GM19023 (cell line): ENCODE results near the gene ATL1.
"Not testable (repeated sequence)": the region's sequence is repeated elsewhere in the genome, so short reads cannot be mapped to it uniquely, and the experiment has no call there.

ENCODE experiments used
- ATAC-seq: cut with Tn5 transposase; IDR thresholded peaks from one replicate; pipeline ENCODE4 v1.9.1; 2021; ENCODE audit warnings: mild to moderate bottlenecking, moderate library complexity; ENCODE audit not compliant: unreplicated experiment

The ATL1 gene

DNA sequence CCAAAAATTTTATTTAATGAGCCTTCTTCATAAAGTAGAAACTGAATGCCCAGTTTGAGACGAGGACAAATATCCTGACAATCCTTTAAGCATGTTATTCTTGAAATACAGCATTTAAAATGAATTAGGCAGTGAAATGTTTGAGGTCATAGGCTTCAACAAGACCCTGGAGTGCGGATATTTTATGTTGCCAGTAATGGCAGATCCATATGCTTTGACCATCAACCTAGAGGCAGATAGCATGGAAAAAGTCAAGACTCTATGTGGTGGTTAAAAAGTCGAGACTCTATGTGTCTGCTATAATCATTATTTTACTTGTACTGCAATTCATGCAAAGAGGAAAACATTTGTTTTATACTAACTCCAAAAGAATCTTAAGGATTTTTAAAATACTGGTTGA lies 25.5 kb upstream of the ATL1 start:
- no peak for ATAC-seq

DNA sequence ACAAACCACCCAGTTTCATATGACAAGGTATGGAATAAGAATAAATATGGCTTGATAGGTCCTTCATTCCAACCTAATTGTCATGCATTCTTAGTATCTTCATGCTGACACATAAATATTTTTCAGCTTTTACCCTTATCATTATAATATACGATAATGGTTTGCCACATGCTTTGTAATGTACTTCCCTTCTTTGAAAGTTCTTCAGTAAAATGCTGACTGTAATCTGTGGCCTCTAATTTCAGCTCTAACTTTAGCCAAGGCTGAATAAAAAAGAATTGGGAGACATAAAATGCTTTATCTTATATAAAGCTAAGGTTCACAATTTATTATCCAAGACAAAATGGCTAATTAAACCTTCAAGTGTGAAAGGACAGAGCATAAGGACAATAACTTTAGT lies 24.9 kb upstream of the ATL1 start:
- ATAC-seq = no peak

DNA sequence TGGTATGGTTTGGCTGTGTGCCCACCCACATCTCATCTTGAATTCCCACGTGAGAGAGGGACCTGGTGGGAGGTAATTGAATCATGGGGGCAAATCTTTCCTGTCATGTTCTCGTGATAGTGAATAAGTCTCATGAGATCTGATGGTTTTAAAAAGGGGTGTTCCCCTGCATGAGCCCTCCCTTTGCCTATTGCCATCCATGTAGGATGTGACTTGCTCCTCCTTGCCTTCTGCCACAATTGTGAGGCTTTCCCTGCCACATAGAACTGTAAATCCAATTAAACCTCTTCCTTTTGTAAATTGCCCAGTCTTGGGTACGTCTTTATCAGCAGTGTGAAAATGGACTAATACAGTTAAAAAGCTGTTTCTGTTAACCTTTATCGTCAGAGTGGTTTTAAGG lies 21.9 kb upstream of the ATL1 start:
- ATAC-seq = not testable (repeated sequence)

DNA sequence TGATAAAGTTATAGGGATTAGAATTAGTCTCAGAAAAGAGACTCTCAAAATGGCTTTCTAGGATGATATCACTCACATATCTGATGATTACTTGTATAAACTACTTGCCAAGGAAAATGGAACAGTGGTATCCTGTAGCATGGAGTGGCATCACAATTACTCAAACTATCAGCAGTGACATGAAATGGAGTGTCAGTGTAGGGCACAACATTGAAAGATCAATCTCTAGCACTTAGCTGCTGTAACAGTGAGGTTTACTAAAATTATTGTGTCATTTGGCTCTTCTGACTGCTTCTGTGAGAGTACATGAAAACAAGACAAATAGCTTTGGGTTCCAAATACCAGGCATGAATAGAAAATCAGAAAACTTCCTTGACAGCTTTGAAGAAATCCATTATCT lies 20.9 kb upstream of the ATL1 start:
- ATAC-seq = no peak

DNA sequence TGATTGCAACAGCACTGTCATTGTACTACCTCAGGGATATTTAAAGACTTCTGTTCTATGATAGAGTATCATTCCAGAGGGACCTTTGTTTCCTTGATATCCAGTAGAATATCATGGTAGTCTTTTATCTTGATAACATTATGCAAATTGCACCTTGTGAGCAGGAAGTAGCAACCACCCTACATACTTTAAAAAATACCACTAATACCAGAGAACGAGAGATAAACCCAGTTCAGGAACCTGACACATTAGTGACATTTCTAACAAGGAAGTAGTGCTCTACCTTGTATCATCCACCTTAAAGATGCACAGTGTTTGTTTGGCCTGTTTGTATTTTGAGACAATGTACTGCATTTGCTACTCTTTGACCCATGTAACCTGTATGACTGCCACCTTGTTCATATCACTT lies 18.8 kb upstream of the ATL1 start:
- ATAC-seq = no peak

DNA sequence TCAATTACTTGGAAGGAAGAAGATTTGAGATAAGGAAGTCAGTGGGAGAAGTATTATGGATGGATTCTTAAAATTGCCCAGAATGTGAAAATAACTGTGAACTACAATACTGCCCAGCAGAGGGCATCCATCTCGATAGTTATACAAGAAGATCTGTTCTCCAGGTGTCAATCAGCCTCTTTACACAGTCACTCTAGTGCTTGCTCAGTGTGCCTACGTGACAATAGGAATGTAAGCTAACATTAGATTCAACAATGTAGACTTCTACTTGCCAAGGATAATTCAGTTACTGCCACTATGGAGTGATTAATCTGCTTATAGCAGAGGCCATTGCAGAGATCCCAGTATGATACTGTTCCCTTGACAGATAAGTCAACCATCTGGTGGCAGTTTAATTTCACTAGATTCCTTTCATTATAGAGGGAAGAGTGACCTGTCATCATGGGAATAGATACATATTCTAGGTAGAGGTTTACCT lies 17.0 kb upstream of the ATL1 start:
- no peak for ATAC-seq

DNA sequence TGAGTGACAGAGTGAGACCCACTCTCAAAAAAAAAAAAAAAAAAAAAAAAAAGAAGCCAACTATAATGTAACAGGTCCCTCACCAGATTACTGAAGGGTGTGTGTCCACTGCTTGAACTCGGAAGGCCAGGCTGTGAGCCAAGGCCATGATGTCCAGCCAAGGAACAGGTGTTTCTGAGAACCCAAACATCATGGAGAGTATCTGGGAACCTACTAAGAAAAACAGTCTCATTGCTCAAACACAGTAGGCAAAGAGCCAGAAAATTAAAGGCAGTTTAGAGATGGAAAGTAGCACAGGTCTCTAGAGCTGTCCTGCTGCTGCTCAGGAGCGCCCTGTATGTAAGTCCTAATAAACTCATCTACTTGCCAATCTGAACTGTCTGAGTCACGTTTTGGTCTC lies 15.0 kb upstream of the ATL1 start:
- ATAC-seq = no peak

DNA sequence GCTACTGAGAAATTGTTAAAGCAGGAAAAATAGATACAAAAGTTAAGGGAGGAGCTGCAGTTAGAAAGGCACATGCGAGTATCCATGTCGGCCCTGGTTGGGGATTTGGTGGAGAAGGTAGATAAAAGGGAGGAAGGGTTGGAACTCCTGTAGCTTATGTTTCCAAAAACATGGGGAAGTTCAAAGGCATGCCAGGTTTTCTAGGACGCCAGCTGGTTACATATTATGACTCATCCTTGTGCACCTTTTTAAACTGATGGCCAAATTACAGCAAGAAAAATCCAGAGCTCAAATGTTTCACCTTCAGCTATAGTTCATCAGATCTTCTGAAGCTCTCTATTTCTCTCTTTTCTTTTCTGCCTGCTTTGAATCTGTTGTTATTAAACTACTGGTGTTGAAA lies 14.3 kb upstream of the ATL1 start:
- ATAC-seq = no peak

DNA sequence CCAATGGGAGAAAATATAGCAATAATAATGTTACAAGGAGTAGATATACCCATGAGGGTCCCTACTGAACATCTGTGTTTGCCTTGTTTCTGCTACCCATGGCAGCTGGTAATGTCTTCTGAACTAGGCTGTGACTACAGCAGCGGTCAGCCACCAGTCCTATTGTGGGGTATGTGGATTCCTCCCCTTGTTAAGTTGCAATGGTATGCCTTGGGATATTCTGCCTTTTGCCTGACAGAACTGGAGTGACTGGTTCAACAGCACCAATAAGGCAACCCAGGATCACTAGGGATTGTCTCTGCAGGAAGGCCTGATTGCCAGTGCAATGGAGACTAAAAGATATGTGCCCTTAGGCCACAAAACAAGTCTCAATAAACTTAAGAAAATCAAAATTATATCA lies 9.7 kb upstream of the ATL1 start:
- no peak for ATAC-seq

GRCh38 chr14:50551877-50552276 lies 8.1 kb upstream of the ATL1 start:
- ATAC-seq = no peak

DNA sequence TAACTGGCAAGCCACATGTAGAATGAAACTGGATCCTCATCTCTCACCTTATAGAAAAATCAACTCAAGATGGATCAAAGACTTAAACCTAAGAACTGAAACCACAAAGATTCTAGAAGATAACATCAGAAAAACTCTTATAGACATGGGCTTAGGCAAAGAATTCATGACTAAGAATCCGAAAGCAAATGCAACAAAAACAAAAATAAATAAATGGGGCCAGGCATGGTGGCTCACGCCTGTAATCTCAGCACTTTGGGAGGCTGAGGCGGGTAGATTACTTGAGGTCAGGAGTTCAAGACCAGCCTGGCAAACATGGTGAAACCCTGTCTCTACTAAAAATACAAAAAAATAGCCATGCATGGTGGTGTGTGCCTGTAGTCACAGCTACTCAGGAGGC lies 7.1 kb upstream of the ATL1 start:
- ATAC-seq = not testable (repeated sequence)

DNA sequence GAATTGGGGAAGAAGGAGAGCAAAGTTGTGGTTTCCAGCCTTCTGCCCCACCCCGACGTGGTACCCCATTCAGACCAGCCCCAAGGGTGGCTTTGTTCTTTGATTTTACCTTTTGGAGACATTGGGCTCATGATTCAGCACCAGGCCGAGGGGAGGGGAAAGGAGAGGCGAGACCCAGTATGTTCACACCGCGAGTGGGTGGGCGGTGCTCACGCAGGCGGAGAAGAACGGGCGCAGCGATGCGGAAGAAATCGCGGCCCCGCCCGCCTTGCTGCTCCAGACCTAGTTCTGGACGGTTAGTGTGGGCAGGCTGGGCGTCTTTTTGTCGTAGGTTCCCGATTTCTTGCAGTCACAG lies 963 bp downstream of the ATL1 start:
- peak; percentile 17 for ATAC-seq

GRCh38 chr14:50562841-50563240 lies 2.9 kb downstream of the ATL1 start:
- ATAC-seq = no peak

GRCh38 chr14:50569714-50570274 lies 9.8 kb downstream of the ATL1 start:
- no peak for ATAC-seq

- no peak for ATAC-seq
Measured at GRCh38 chr14:50573862-50574261, 13.9 kb downstream of the ATL1 start.

- ATAC-seq = no peak
Measured at GRCh38 chr14:50575769-50576168, 15.8 kb downstream of the ATL1 start.

GRCh38 chr14:50577982-50578381 lies 18.0 kb downstream of the ATL1 start:
- no peak for ATAC-seq

- no peak for ATAC-seq
Measured at GRCh38 chr14:50578433-50578832, 18.5 kb downstream of the ATL1 start.

DNA sequence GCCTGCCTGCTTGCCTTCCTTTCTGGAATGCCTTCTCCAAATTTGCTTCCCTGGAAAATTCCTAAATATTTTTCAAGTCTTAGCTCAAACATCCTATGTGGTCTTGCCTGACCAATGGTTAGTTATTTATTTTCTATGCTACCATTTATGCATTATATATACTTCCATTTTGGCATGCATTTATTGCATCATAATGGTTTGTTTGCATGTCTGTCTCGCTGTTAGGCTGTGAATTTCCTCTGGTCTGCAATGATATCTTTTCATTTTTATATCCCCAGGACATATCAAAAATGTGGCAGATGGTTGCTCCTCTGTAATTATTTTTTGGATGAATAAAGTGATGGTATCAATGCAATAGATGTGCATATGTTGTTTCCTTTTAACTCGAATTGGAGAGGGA lies 30.5 kb downstream of the ATL1 start:
- ATAC-seq = no peak

DNA sequence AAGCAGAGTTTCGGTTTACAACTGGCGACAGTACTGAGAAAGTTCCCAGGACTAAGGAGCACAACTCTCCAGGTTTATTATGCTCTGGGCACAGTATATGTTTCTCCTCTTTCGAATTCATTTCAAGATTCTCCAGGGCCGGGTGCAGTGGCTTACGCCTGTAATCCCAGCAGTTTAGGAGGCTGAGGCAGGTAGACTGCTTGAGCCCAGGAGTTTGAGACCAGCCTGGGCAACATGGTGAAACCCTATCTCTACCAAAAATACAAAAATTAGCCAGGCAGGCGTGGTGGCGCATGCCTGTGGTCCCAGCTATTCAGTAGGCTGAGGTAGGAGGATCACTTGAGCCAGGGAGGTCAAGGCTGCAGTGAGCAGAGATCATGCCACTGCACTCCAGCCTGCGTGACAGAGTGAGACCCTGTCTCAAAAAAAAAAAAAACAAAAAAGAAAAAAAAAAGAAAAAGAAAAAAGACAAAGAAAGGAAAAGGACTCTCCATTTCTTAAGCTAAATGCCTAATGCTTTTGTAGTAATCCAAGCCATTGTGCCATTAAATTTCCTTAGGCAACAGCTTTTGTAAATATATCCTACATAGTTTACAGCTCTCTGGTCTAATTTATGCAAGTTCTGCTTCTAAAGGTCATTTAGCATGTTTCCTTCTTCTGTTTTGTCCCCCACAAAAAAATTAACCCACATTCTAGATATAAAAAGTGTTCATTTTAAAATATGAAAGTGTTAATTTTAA lies 34.8 kb downstream of the ATL1 start:
- no peak for ATAC-seq

- no peak for ATAC-seq
Measured at GRCh38 chr14:50598765-50599164, 38.8 kb downstream of the ATL1 start.

GRCh38 chr14:50599700-50600444 lies 39.9 kb downstream of the ATL1 start:
- ATAC-seq = no peak
